Measurements from ENCODE around the gene HTR2C. TPM values are rescaled to one million over a fixed set of nuclear protein-coding genes. Genes with fewer than 3 reads are reported as not detected.

Gene HTR2C
- total and polyA plus RNA-seq, 2 of the 4 experiments (the other 2 are of a cell fraction): not detected

GRCh38 chrX:114582264-114582632, 1.6 kb upstream of the HTR2C start:
- Histone ChIP-seq H4K20me1 (ENCODE audit: insufficient read depth, low read length) (no peaks in the 10 kb centered on the region), H3K4me1 (ENCODE audit: control insufficient read depth, insufficient read depth, low read length) (no peaks in the 10 kb centered on the region)
- POLR2A ChIA-PET (ENCODE audit: unreplicated experiment): no interaction called here

More at GRCh38 chrX:114582264-114582632, 1.6 kb upstream of the HTR2C start:
- dilution Hi-C loops (cut with HindIII; ENCODE audit: low sequenced_read_pairs, unreplicated experiment): no loop called here
- no peak overlapping the region for H2AFZ ChIP-seq (replicated peaks; ENCODE audit: low read length, poor library complexity)
- H3K9me1 ChIP-seq (ENCODE audit: insufficient read depth, low read length): no peaks in the 10 kb centered on the region
- no peak for TF ChIP-seq ELK1 (IDR thresholded peaks at IDR 0.05; ENCODE audit: borderline replicate concordance, low read depth, low read length)
- TF ChIP-seq MXI1 (IDR thresholded peaks at IDR 0.05; ENCODE audit: borderline replicate concordance, low read depth, low read length): no peak
- no peak for TF ChIP-seq NFE2L2 (IDR thresholded peaks at IDR 0.05; ENCODE audit: low read depth, low read length)
- TF ChIP-seq RCOR1 (IDR thresholded peaks at IDR 0.05; ENCODE audit: insufficient replicate concordance, low read length): no peak
- TF ChIP-seq SMC3 (IDR thresholded peaks at IDR 0.05; ENCODE audit: low read depth, low read length): no peak
- no peak overlapping the region for H4K91ac ChIP-seq (ENCODE audit: insufficient read depth, low read depth, low read length)
- no peak overlapping the region for H3K27ac ChIP-seq (ENCODE audit: insufficient read depth, low read length)
- BruUV-seq (replicated peaks): no TSS peak
- H3K79me1 ChIP-seq (ENCODE audit: low read depth in 1 of 2, low read length in 2 of 2): no peaks in the 10 kb centered on the region
- no peak for ATAC-seq (ENCODE audit: low read depth)
- in situ Hi-C loops (cut with MboI; ENCODE audit: low sequenced_read_pairs): no loop called here
- no peak overlapping the region for H2BK5ac ChIP-seq (ENCODE audit: low read depth, low read length, poor library complexity, severe bottlenecking)
- H4K5ac ChIP-seq (ENCODE audit: low read depth, low read length): no peak overlapping the region
- no peaks in the 10 kb centered on the region for H3K36me3 ChIP-seq (ENCODE audit: control insufficient read depth, insufficient read depth, low read length)
- no peak overlapping the region for H3K23ac ChIP-seq (ENCODE audit: low read depth, low read length)
- no peak overlapping the region for H3K4ac ChIP-seq (ENCODE audit: low read depth, low read length)
- intact Hi-C loops (cut with micrococcal nuclease): no loop called here
- H2AK5ac ChIP-seq (ENCODE audit: low read depth, low read length): no peak overlapping the region
- H3K4me2 ChIP-seq (ENCODE audit: low read depth, low read length): no peak overlapping the region
- no peak overlapping the region for H3K9ac ChIP-seq (ENCODE audit: low read depth, low read length)
- WGBS, 2 experiments (ENCODE audit: extremely low coverage in 2 of 2, insufficient read length in 1 of 2): 26% methylated on average over 5 of the region's 12 CpGs; no CpG with 5 or more reads in 1 of the 2 experiments
- no peak overlapping the region for H4K8ac ChIP-seq (ENCODE audit: low read depth in 2 of 2, low read length in 2 of 2)
- H3K14ac ChIP-seq (replicated peaks; ENCODE audit: low read depth, low read length): no peak overlapping the region
- no peak overlapping the region for H3K56ac ChIP-seq (ENCODE audit: extremely low read depth, insufficient read depth, low read length)
- H2BK15ac ChIP-seq (ENCODE audit: low read depth, low read length): no peak overlapping the region
- peaks cover 41% of the 10 kb centered on the region for H3K27me3 ChIP-seq (ENCODE audit: control insufficient read depth, insufficient read depth, low read length)
- H3K9me3 ChIP-seq (ENCODE audit: control insufficient read depth, insufficient read depth, low read length): peaks cover 4% of the 10 kb centered on the region; the same call in 1 of the 2 replicates
- no peak overlapping the region for H3K18ac ChIP-seq (ENCODE audit: low read depth, low read length)
- no peak overlapping the region for H3K4me3 ChIP-seq (ENCODE audit: insufficient read depth, low read depth, low read length)
- CTCF ChIA-PET: no interaction called here
- no peak overlapping the region for H2BK120ac ChIP-seq (ENCODE audit: low read depth, low read length)
- DNase-seq: no peak
- no peak overlapping the region for H2BK20ac ChIP-seq (ENCODE audit: low read depth, low read length)
- H2AK9ac ChIP-seq (replicated peaks; ENCODE audit: low read depth, low read length, poor library complexity): no peak overlapping the region
